ENCODE measurements around the gene KIF1A.

DNA sequence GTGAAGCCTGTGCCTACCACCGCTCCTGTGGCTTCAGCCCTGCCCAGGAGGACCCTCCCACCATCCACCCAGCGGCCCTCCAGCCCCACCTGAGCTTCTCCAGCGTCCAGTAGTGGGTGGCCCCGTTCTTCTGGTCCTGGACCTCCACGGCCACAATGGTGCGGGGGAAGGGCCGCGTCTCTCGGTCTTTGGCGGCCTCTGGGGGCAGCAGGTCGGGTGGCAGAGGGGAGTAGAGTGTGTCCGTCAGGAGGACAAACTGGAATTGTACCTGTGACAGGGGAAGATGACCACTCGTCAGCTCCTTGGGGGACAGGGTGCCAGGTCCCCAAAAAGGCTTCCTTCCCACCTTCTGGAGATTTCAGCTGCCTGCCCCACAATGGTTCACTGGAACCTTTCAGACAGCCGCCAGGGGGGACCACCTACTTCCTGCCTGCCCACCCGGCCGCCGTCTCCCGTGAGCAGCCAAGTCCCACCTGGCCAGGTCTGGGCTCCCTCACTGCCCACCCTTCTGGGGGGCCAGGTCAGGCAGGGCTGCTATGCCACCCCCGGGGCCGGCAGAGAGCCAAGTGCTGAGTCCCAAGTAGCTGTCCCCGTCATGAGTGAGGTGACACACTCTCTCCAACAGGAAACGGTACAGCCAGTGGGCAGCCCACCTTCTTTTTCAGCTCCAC is 59.3 kb downstream of the KIF1A start:
- TF ChIP-seq, protein P1, sequence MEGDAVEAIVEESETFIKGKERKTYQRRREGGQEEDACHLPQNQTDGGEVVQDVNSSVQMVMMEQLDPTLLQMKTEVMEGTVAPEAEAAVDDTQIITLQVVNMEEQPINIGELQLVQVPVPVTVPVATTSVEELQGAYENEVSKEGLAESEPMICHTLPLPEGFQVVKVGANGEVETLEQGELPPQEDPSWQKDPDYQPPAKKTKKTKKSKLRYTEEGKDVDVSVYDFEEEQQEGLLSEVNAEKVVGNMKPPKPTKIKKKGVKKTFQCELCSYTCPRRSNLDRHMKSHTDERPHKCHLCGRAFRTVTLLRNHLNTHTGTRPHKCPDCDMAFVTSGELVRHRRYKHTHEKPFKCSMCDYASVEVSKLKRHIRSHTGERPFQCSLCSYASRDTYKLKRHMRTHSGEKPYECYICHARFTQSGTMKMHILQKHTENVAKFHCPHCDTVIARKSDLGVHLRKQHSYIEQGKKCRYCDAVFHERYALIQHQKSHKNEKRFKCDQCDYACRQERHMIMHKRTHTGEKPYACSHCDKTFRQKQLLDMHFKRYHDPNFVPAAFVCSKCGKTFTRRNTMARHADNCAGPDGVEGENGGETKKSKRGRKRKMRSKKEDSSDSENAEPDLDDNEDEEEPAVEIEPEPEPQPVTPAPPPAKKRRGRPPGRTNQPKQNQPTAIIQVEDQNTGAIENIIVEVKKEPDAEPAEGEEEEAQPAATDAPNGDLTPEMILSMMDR (IDR thresholded peaks at IDR 0.05), result no peak
- no peak for TF ChIP-seq POLR2A (IDR thresholded peaks at IDR 0.05)
